ENCODE measurements around the gene TEC.

Gene TEC

GRCh38 chr4:48108309-48109073 is 161.1 kb downstream of the TEC start:
- Histone ChIP-seq H3K27me3 (ENCODE audit: control insufficient read depth in 1 of 2, insufficient read depth in 2 of 2, low read length in 2 of 2) (no peaks in the 10 kb centered on the region), H3K4me1 (ENCODE audit: control insufficient read depth, insufficient read depth, low read length) (no peaks in the 10 kb centered on the region), H3K9me3 (ENCODE audit: control insufficient read depth in 2 of 2, low read length in 2 of 2) (no peaks in the 10 kb centered on the region), H3K36me3 (ENCODE audit: control insufficient read depth in 2 of 2, insufficient read depth in 2 of 2, low read length in 2 of 2) (no peaks in the 10 kb centered on the region), H3K9ac (ENCODE audit: low read length in 2 of 2) (no peak overlapping the region), H3K4me3 (ENCODE audit: low read length in 2 of 2) (no peak overlapping the region), H3K27ac (ENCODE audit: low read length) (no peak overlapping the region)

- H3K27ac ChIP-seq (ENCODE audit: low read length), result no peak overlapping the region
- H3K4me1 ChIP-seq (ENCODE audit: control insufficient read depth, insufficient read depth, low read length), result no peaks in the 10 kb centered on the region
These were observed 164.4 kb downstream of the TEC start for GRCh38 chr4:48105230-48105629.

GRCh38 chr4:48103483-48104139 is 166.0 kb downstream of the TEC start:
- no peak overlapping the region for H3K27ac ChIP-seq (ENCODE audit: low read length)

More at GRCh38 chr4:48105230-48105629, 164.4 kb downstream of the TEC start:
- H3K9ac ChIP-seq (ENCODE audit: low read length in 2 of 2), result no peak overlapping the region
- no peak overlapping the region for H3K4me3 ChIP-seq (ENCODE audit: low read length in 2 of 2)
- no peaks in the 10 kb centered on the region for H3K36me3 ChIP-seq (ENCODE audit: control insufficient read depth in 2 of 2, insufficient read depth in 2 of 2, low read length in 2 of 2)
- H3K27me3 ChIP-seq (ENCODE audit: control insufficient read depth in 1 of 2, insufficient read depth in 2 of 2, low read length in 2 of 2), result peaks cover 0 to 2% of the 10 kb centered on the region in 2 donors
- no peaks in the 10 kb centered on the region for H3K9me3 ChIP-seq (ENCODE audit: control insufficient read depth in 2 of 2, low read length in 2 of 2)

GRCh38 chr4:48102303-48102702 is 167.3 kb downstream of the TEC start:
- no peaks in the 10 kb centered on the region for H3K36me3 ChIP-seq (ENCODE audit: control insufficient read depth in 2 of 2, insufficient read depth in 2 of 2, low read length in 2 of 2)
- H3K27me3 ChIP-seq (ENCODE audit: control insufficient read depth in 1 of 2, insufficient read depth in 2 of 2, low read length in 2 of 2), result peaks cover 0 to 2% of the 10 kb centered on the region in 2 donors
- no peaks in the 10 kb centered on the region for H3K4me1 ChIP-seq (ENCODE audit: control insufficient read depth, insufficient read depth, low read length)
- no peaks in the 10 kb centered on the region for H3K9me3 ChIP-seq (ENCODE audit: control insufficient read depth in 2 of 2, low read length in 2 of 2)
- H3K9ac ChIP-seq (ENCODE audit: low read length in 2 of 2), result no peak overlapping the region
- no peak overlapping the region for H3K4me3 ChIP-seq (ENCODE audit: low read length in 2 of 2)
- no peak overlapping the region for H3K27ac ChIP-seq (ENCODE audit: low read length)

More at GRCh38 chr4:48103483-48104139, 166.0 kb downstream of the TEC start:
- Histone ChIP-seq H3K9me3 (ENCODE audit: control insufficient read depth in 2 of 2, low read length in 2 of 2) (no peaks in the 10 kb centered on the region), H3K36me3 (ENCODE audit: control insufficient read depth in 2 of 2, insufficient read depth in 2 of 2, low read length in 2 of 2) (no peaks in the 10 kb centered on the region), H3K27me3 (ENCODE audit: control insufficient read depth in 1 of 2, insufficient read depth in 2 of 2, low read length in 2 of 2) (peaks cover 0 to 2% of the 10 kb centered on the region in 2 donors), H3K9ac (ENCODE audit: low read length in 2 of 2) (no peak overlapping the region), H3K4me1 (ENCODE audit: control insufficient read depth, insufficient read depth, low read length) (no peaks in the 10 kb centered on the region), H3K4me3 (ENCODE audit: low read length in 2 of 2) (no peak overlapping the region)

- Histone ChIP-seq H3K4me3 (ENCODE audit: low read length in 2 of 2) (no peak overlapping the region), H3K27me3 (ENCODE audit: control insufficient read depth in 1 of 2, insufficient read depth in 2 of 2, low read length in 2 of 2) (peaks cover 0 to 2% of the 10 kb centered on the region in 2 donors), H3K9ac (ENCODE audit: low read length in 2 of 2) (no peak overlapping the region), H3K4me1 (ENCODE audit: control insufficient read depth, insufficient read depth, low read length) (no peaks in the 10 kb centered on the region), H3K36me3 (ENCODE audit: control insufficient read depth in 2 of 2, insufficient read depth in 2 of 2, low read length in 2 of 2) (no peaks in the 10 kb centered on the region), H3K27ac (ENCODE audit: low read length) (no peak overlapping the region), H3K9me3 (ENCODE audit: control insufficient read depth in 2 of 2, low read length in 2 of 2) (no peaks in the 10 kb centered on the region)
These were observed 169.4 kb downstream of the TEC start for GRCh38 chr4:48100256-48100655.

- Histone ChIP-seq H3K27me3 (ENCODE audit: control insufficient read depth in 1 of 2, insufficient read depth in 2 of 2, low read length in 2 of 2) (peaks cover 0 to 5% of the 10 kb centered on the region in 2 donors), H3K4me3 (ENCODE audit: low read length in 2 of 2) (no peak overlapping the region), H3K9me3 (ENCODE audit: control insufficient read depth in 2 of 2, low read length in 2 of 2) (no peaks in the 10 kb centered on the region), H3K27ac (ENCODE audit: low read length) (no peak overlapping the region), H3K36me3 (ENCODE audit: control insufficient read depth in 2 of 2, insufficient read depth in 2 of 2, low read length in 2 of 2) (no peaks in the 10 kb centered on the region), H3K4me1 (ENCODE audit: control insufficient read depth, insufficient read depth, low read length) (no peaks in the 10 kb centered on the region), H3K9ac (ENCODE audit: low read length in 2 of 2) (no peak overlapping the region)
These were observed 174.2 kb downstream of the TEC start for GRCh38 chr4:48095441-48095840.

- Histone ChIP-seq H3K4me1 (ENCODE audit: control insufficient read depth, insufficient read depth, low read length) (no peaks in the 10 kb centered on the region), H3K27me3 (ENCODE audit: control insufficient read depth in 1 of 2, insufficient read depth in 2 of 2, low read length in 2 of 2) (peaks cover 0 to 5% of the 10 kb centered on the region in 2 donors), H3K9ac (ENCODE audit: low read length in 2 of 2) (no peak overlapping the region), H3K4me3 (ENCODE audit: low read length in 2 of 2) (no peak overlapping the region), H3K27ac (ENCODE audit: low read length) (no peak overlapping the region), H3K9me3 (ENCODE audit: control insufficient read depth in 2 of 2, low read length in 2 of 2) (no peaks in the 10 kb centered on the region), H3K36me3 (ENCODE audit: control insufficient read depth in 2 of 2, insufficient read depth in 2 of 2, low read length in 2 of 2) (no peaks in the 10 kb centered on the region)
These were observed 175.6 kb downstream of the TEC start for GRCh38 chr4:48093991-48094416.

GRCh38 chr4:48090621-48091020 is 179.0 kb downstream of the TEC start:
- Histone ChIP-seq H3K4me3 (ENCODE audit: low read length in 2 of 2) (no peak overlapping the region), H3K36me3 (ENCODE audit: control insufficient read depth in 2 of 2, insufficient read depth in 2 of 2, low read length in 2 of 2) (no peaks in the 10 kb centered on the region), H3K27ac (ENCODE audit: low read length) (no peak overlapping the region), H3K9me3 (ENCODE audit: control insufficient read depth in 2 of 2, low read length in 2 of 2) (no peaks in the 10 kb centered on the region), H3K4me1 (ENCODE audit: control insufficient read depth, insufficient read depth, low read length) (no peaks in the 10 kb centered on the region), H3K27me3 (ENCODE audit: control insufficient read depth in 1 of 2, insufficient read depth in 2 of 2, low read length in 2 of 2) (peaks cover 0 to 5% of the 10 kb centered on the region in 2 donors), H3K9ac (ENCODE audit: low read length in 2 of 2) (no peak overlapping the region)

- H3K4me1 ChIP-seq (ENCODE audit: control insufficient read depth, insufficient read depth, low read length), result no peaks in the 10 kb centered on the region
- H3K36me3 ChIP-seq (ENCODE audit: control insufficient read depth in 2 of 2, insufficient read depth in 2 of 2, low read length in 2 of 2), result no peaks in the 10 kb centered on the region
- H3K27ac ChIP-seq (ENCODE audit: low read length), result no peak overlapping the region
- H3K9me3 ChIP-seq (ENCODE audit: control insufficient read depth in 2 of 2, low read length in 2 of 2), result no peaks in the 10 kb centered on the region
- no peak overlapping the region for H3K4me3 ChIP-seq (ENCODE audit: low read length in 2 of 2)
- H3K9ac ChIP-seq (ENCODE audit: low read length in 2 of 2), result no peak overlapping the region
- H3K27me3 ChIP-seq (ENCODE audit: control insufficient read depth in 1 of 2, insufficient read depth in 2 of 2, low read length in 2 of 2), result peaks cover 0 to 3% of the 10 kb centered on the region in 2 donors
These were observed 183.6 kb downstream of the TEC start for GRCh38 chr4:48085821-48086589.

Measured in stomach smooth muscle (tissue), 2 donors.